WERI-Rb-1 (cell line): ENCODE results near the gene DRG2.

ENCODE experiments used
- DNase-seq: peaks from one replicate; pipeline ENCODE4 v3.0.0-alpha.2; 2020
- H3K27ac ChIP-seq: fragments of 250-450 bp; sonication (Bioruptor Pico); 2 replicates; pipeline ENCODE4 v1.5.1; 2020; ENCODE audit warnings: mild to moderate bottlenecking, moderate library complexity
- H3K27me3 ChIP-seq: fragments of 250-450 bp; sonication (Bioruptor Pico); 2 replicates; pipeline ENCODE4 v1.5.1; 2021; ENCODE audit warnings: mild to moderate bottlenecking, low read depth, moderate library complexity; ENCODE audit not compliant: insufficient read depth, severe bottlenecking
- H3K36me3 ChIP-seq: fragments of 250-450 bp; sonication (Bioruptor Pico); 2 replicates; pipeline ENCODE4 v1.5.1; 2020; ENCODE audit warnings: mild to moderate bottlenecking, moderate library complexity
- H3K4me3 ChIP-seq: 2 replicates; pipeline ENCODE4 v1.5.1; 2011; ENCODE audit warnings: low read depth, mild to moderate bottlenecking, control low read depth, low read length
- H3K9me3 ChIP-seq: fragments of 250-450 bp; sonication (Bioruptor Pico); 2 replicates; pipeline ENCODE4 v1.5.1; 2021; ENCODE audit warnings: mild to moderate bottlenecking, moderate library complexity; ENCODE audit not compliant: severe bottlenecking
- TF ChIP-seq, protein P1 (sequence below): IDR thresholded peaks from 2 replicates; pipeline ENCODE4 v1.5.1; 2011; ENCODE audit warnings: low read depth, mild to moderate bottlenecking, control low read depth, inconsistent platforms, low read length

DRG2 gene

DNA sequence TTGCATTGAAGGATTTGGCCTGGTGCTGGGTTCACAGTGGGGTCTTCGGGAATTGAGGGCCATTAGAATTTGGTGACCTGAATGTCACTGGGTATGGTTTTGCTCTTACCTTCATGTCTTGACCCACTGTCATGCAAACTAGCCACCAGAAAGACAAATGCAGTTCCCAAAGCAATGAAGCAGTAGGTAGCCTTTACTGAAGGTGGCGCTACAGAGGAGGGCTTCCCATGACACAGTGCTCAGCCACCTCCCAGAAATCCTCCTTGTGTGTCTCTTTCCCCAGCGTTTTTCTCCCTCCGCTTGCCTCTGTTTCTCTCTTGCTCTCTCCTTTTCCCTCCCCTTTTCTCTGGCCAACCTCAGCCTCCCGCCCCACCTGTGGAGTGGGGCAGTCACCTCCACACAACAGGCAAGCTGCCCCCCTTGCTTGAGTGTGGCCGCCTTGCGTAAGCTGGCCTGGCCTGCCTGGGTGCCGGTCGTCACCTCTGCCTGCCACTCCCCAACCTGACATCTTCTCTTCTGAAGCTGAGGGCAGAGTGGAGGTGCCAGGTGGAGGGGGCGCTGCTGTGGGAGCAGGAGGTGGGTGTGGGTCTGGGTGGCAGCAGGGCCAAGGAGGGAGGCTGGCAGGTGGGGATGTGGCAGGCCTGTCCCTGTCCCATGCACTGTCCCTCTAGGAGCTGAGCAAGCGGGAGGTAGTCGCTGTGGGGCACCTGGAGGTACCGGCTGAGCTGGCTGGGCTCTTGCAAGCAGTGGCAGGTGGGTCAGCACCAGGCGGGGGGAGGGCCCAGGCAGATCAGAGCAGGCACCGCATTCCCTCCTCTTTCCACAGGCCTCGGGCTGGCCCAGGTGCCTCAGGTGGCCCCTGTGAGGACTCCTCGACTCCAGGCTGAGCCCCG lies 55.5 kb downstream of the DRG2 start:
- peak; percentile 50 for DNase-seq
- H3K9me3 ChIP-seq, result no peaks in the 10 kb centered on the region
- no peak overlapping the region for H3K27ac ChIP-seq
- H3K27me3 ChIP-seq, result no peaks in the 10 kb centered on the region
- H3K36me3 ChIP-seq, result no peaks in the 10 kb centered on the region
- TF ChIP-seq, protein P1, sequence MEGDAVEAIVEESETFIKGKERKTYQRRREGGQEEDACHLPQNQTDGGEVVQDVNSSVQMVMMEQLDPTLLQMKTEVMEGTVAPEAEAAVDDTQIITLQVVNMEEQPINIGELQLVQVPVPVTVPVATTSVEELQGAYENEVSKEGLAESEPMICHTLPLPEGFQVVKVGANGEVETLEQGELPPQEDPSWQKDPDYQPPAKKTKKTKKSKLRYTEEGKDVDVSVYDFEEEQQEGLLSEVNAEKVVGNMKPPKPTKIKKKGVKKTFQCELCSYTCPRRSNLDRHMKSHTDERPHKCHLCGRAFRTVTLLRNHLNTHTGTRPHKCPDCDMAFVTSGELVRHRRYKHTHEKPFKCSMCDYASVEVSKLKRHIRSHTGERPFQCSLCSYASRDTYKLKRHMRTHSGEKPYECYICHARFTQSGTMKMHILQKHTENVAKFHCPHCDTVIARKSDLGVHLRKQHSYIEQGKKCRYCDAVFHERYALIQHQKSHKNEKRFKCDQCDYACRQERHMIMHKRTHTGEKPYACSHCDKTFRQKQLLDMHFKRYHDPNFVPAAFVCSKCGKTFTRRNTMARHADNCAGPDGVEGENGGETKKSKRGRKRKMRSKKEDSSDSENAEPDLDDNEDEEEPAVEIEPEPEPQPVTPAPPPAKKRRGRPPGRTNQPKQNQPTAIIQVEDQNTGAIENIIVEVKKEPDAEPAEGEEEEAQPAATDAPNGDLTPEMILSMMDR, result peak; percentile 92
- no peak overlapping the region for H3K4me3 ChIP-seq

DNA sequence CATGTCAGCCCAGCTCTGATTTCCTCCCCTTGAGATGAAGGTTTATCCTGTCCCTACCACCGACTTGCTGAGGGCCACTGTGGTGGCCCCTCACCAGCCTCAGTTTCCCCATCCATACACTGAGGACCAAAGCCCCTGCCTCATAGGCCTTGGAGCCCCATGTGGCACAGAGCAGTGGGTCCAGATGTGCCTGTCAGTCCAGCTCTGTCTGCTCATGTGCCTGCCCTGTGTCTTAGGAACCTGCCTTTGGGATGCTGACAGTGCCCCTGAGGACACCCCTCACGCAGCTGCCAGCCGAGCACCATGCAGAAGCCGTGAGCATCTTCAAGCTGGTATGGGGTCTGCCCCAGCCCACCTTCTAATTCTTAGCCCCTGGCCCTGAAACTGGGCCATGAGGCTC lies 56.5 kb downstream of the DRG2 start:
- DNase-seq, result no peak
- TF ChIP-seq, protein P1, result no peak
- H3K9me3 ChIP-seq, result no peaks in the 10 kb centered on the region
- no peak overlapping the region for H3K4me3 ChIP-seq
- no peak overlapping the region for H3K27ac ChIP-seq
- no peaks in the 10 kb centered on the region for H3K36me3 ChIP-seq
- H3K27me3 ChIP-seq, result no peaks in the 10 kb centered on the region

DNA sequence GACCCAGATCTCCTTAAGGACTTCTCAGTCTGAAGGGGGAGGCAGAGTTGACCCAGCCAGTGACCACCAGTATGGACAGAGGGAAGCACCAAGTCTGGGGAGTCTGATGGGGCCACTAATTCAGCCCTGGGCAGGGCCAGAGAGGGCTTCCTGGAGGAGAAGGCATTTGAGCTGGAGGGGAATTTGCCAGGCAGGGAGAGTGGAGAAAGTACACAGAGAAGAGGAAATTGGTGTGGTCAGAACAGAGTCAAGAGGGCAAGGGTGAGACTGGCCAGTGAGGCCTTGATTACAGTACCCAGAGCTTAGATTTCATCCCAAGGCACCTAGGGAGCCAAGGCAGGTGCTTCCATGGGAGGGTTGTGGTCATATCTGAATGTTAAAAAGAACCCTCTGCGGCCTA lies 57.1 kb downstream of the DRG2 start:
- TF ChIP-seq, protein P1, result no peak
- H3K36me3 ChIP-seq, result no peaks in the 10 kb centered on the region
- H3K9me3 ChIP-seq, result no peaks in the 10 kb centered on the region
- DNase-seq, result no peak
- H3K27ac ChIP-seq, result no peak overlapping the region
- H3K27me3 ChIP-seq, result no peaks in the 10 kb centered on the region
- no peak overlapping the region for H3K4me3 ChIP-seq

DNA sequence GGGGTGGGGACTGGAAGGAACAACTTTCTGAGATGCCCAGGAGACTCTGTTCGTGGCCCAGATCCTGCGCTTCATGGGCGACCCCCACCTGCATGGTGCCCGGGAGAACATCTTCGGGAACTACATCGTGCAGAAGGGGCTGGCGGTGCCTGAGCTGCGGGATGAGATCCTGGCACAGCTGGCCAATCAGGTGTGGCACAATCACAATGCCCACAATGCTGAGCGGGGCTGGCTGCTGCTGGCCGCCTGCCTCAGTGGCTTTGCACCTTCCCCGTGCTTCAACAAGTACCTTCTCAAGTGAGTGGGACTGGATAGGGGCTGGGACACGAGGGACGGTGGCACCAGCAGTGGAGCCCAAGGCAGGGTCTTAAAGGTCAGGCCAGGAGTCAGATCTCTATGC lies 58.1 kb downstream of the DRG2 start:
- Histone ChIP-seq H3K9me3 (no peaks in the 10 kb centered on the region), H3K27ac (no peak overlapping the region), H3K4me3 (no peak overlapping the region), H3K27me3 (no peaks in the 10 kb centered on the region), H3K36me3 (no peaks in the 10 kb centered on the region)
- TF ChIP-seq, protein P1, result no peak
- no peak for DNase-seq

DNA sequence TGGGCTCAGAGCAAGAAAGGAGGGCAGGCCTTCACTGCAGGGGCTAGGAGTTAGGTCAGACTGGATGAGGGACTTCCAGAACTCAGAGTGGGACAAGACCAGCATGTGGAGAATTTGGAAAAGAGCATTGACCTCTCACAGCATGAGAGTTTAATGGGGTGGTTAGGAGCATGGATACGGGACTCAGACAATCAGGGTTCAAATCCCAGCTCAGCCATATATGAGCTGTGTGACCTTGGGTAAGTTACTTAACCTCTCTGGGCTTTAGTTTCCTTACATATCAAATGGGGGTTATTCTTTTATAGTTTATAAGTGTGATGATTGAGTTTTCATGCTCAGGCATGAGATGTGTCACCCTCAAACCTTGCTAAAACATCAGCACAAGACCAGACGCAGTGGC lies 58.5 kb downstream of the DRG2 start:
- Histone ChIP-seq H3K27ac (no peak overlapping the region), H3K36me3 (no peaks in the 10 kb centered on the region), H3K4me3 (no peak overlapping the region), H3K27me3 (no peaks in the 10 kb centered on the region), H3K9me3 (no peaks in the 10 kb centered on the region)
- no peak for DNase-seq
- TF ChIP-seq, protein P1, result no peak
